ENCODE data around the gene PNPLA3. TPM values are rescaled to one million over a fixed set of nuclear protein-coding genes. Genes with fewer than 3 reads are reported as not detected.

The PNPLA3 gene
- total RNA-seq, 1 experiment from 2014 or later, result 4.9 TPM

DNA sequence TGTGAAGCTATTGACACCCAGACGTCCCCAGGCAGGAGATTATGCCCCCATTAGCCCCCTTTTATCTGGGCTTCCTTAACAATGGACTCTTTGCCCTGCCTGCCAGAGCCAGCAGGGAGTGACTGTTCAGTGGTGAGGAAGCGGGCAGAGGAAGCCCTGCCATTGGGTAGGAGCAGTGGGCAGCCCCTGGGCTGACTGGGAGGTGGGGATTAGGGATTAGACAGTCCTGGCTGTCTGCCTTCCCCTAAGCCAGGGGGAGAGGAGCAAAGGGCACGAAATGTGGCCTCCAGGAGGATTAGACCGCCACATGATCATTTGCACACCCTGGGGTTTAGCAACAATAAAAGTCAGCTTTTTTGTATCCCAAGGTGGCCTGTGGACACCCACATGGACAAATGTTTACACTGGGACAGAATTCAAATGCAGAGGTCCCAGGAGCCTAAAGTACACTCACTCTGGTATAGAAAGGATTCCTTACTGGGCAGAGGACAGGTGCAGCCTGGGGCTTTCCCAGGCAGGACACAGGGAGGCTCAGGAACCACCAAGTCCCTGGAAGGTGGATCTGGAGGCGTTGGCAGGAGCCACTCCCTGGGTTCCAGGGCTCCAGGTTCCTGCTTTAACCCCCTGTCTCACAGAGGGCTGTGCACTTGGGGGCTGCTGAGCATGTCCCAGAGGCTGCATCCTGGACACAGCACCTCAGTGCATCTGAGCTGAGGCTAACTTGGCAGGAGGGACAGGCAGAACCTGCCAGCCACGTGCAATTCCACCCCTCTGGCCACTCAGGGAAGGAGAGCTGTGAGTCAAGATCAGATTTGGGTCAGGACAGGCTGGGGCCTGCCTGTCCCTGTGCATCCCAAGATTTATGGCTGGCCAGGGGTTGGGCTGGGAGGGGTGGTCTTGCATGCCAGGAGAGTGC lies 2.1 kb downstream of the PNPLA3 start:
- Histone ChIP-seq H3K27ac (ENCODE audit: low read length) (no peak overlapping the region), H3K9me3 (ENCODE audit: control insufficient read depth, insufficient read depth, low read depth, low read length) (no peaks in the 10 kb centered on the region), H3K4me3 (ENCODE audit: low read depth in 2 of 2, low read length in 2 of 2) (peak overlapping the region in 1 of 2 experiments; percentile 6; a peak in 1 of 4 replicates), H3K27me3 (ENCODE audit: control insufficient read depth, insufficient read depth, low read length) (no peaks in the 10 kb centered on the region), H3K4me1 (ENCODE audit: control insufficient read depth, insufficient read depth, low read length) (peaks cover 17% of the 10 kb centered on the region), H3K36me3 (ENCODE audit: control insufficient read depth, insufficient read depth, low read length) (no peaks in the 10 kb centered on the region; the same call in 1 of the 2 replicates)
- no peak for TF ChIP-seq REST (IDR thresholded peaks at IDR 0.05; ENCODE audit: insufficient read depth in 1 of 2, low read depth in 2 of 2, low read length in 1 of 2)
- TF ChIP-seq SIN3A (IDR thresholded peaks at IDR 0.05; ENCODE audit: borderline replicate concordance, insufficient read depth, low read depth, low read length), result no peak
- TF ChIP-seq, protein P1, sequence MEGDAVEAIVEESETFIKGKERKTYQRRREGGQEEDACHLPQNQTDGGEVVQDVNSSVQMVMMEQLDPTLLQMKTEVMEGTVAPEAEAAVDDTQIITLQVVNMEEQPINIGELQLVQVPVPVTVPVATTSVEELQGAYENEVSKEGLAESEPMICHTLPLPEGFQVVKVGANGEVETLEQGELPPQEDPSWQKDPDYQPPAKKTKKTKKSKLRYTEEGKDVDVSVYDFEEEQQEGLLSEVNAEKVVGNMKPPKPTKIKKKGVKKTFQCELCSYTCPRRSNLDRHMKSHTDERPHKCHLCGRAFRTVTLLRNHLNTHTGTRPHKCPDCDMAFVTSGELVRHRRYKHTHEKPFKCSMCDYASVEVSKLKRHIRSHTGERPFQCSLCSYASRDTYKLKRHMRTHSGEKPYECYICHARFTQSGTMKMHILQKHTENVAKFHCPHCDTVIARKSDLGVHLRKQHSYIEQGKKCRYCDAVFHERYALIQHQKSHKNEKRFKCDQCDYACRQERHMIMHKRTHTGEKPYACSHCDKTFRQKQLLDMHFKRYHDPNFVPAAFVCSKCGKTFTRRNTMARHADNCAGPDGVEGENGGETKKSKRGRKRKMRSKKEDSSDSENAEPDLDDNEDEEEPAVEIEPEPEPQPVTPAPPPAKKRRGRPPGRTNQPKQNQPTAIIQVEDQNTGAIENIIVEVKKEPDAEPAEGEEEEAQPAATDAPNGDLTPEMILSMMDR (IDR thresholded peaks at IDR 0.05), result no peak
- no peak for TF ChIP-seq TCF7L2 (IDR thresholded peaks at IDR 0.05; ENCODE audit: low read depth, low read length)
- TF ChIP-seq POLR2AphosphoS5 (IDR thresholded peaks at IDR 0.05; ENCODE audit: low read depth, low read length), result no peak
- ChIA-PET CTCF (no interaction called here), POLR2A (no interaction called here)
- ATAC-seq (no peak), DNase-seq (ENCODE audit: low read depth, low spot score) (no peak)
- intact Hi-C loops (cut with micrococcal nuclease; ENCODE audit: unreplicated experiment) (no loop called here), in situ Hi-C loops (cut with HindIII; ENCODE audit: low pct_unique_long_range_greater_than_20kb, low sequenced_read_pairs) (no loop called here)
- TSS peak; percentile 84 for BruUV-seq (replicated peaks)

GRCh38 chr22:43926349-43926710 lies 2.7 kb downstream of the PNPLA3 start:
- TF ChIP-seq, protein P1 (IDR thresholded peaks at IDR 0.05), result no peak
- no peak for TF ChIP-seq SIN3A (IDR thresholded peaks at IDR 0.05; ENCODE audit: borderline replicate concordance, insufficient read depth, low read depth, low read length)
- TF ChIP-seq POLR2AphosphoS5 (IDR thresholded peaks at IDR 0.05; ENCODE audit: low read depth, low read length), result no peak
- no peak for TF ChIP-seq TCF7L2 (IDR thresholded peaks at IDR 0.05; ENCODE audit: low read depth, low read length)
- TF ChIP-seq REST (IDR thresholded peaks at IDR 0.05; ENCODE audit: insufficient read depth in 1 of 2, low read depth in 2 of 2, low read length in 1 of 2), result no peak
- Histone ChIP-seq H3K36me3 (ENCODE audit: control insufficient read depth, insufficient read depth, low read length) (no peaks in the 10 kb centered on the region; the same call in 1 of the 2 replicates), H3K27ac (ENCODE audit: low read length) (no peak overlapping the region), H3K4me1 (ENCODE audit: control insufficient read depth, insufficient read depth, low read length) (peaks cover 13% of the 10 kb centered on the region), H3K27me3 (ENCODE audit: control insufficient read depth, insufficient read depth, low read length) (no peaks in the 10 kb centered on the region), H3K9me3 (ENCODE audit: control insufficient read depth, insufficient read depth, low read depth, low read length) (no peaks in the 10 kb centered on the region), H3K4me3 (ENCODE audit: low read depth in 2 of 2, low read length in 2 of 2) (no peak overlapping the region)
- in situ Hi-C loops (cut with HindIII; ENCODE audit: low pct_unique_long_range_greater_than_20kb, low sequenced_read_pairs) (no loop called here), intact Hi-C loops (cut with micrococcal nuclease; ENCODE audit: unreplicated experiment) (no loop called here)
- CTCF ChIA-PET, result no interaction called here
- no peak for ATAC-seq
- POLR2A ChIA-PET, result no interaction called here
- DNase-seq (ENCODE audit: low read depth, low spot score), result no peak
- no TSS peak for BruUV-seq (replicated peaks)

All from Panc1 (cell line).